ENCODE results near the gene CCR5. TPM values are rescaled to one million over a fixed set of nuclear protein-coding genes. Genes with fewer than 3 reads are reported as not detected.

Gene CCR5
- total RNA-seq, 1 experiment from 2014 or later: not detected

DNA sequence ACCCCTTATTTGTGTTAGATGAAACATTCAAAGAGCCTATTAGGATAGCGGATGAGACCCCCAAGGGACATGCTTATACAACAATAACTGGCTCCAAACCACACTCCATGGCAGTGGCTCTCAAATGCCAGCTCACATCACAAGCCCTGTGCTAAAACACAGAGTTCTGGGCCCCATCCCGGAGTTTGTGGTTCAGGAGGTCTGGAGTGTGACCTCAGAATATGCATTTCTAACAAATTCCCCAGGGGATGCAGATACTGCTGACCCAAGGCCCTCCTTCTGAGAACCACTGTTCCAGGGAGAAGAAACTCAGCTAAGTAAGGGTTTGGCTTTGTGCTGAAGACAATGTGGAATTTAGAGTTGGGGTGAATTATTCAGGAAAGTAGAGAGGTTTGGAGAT is 39.9 kb downstream of the CCR5 start:
- Histone ChIP-seq H3K9ac (ENCODE audit: low read length) (no peak overlapping the region), H3K27ac (ENCODE audit: low read length) (no peak overlapping the region), H4K20me1 (ENCODE audit: insufficient read depth, low read depth, low read length) (no peaks in the 10 kb centered on the region), H3K4me3 (ENCODE audit: low read length) (no peak overlapping the region), H3K9me3 (ENCODE audit: low read length) (no peaks in the 10 kb centered on the region), H3K36me3 (ENCODE audit: insufficient read depth, low read length) (no peaks in the 10 kb centered on the region), H2AFZ (ENCODE audit: low read length) (no peak overlapping the region), H3K4me1 (ENCODE audit: low read length) (peaks cover 7% of the 10 kb centered on the region), H3K9me2 (replicated peaks; ENCODE audit: insufficient read depth, low read length) (no peaks in the 10 kb centered on the region), H3K79me2 (ENCODE audit: low read length) (no peaks in the 10 kb centered on the region), H3K27me3 (ENCODE audit: low read length) (no peaks in the 10 kb centered on the region), H3K4me2 (ENCODE audit: low read depth, low read length, poor library complexity, severe bottlenecking) (no peak overlapping the region)
- no peak for DNase-seq

DNA sequence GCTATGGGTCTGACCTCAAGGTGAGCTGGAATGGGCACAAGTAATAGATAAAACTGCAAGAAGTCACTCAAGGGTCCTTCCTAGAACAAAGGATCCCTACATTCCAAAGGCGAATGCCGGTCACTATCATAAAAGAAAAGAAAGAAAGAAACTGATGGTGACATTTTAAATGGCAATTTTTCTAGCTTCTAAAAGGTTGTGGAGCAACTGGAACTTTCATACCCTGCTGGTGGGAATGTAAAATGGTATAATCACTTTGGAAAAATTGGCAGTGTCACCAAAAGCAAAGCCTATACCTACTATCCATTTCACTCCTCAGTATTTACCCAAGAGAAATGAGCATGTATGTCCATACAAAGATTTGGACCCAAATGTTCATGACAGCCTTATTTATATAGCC is 40.5 kb downstream of the CCR5 start:
- Histone ChIP-seq H3K27ac (ENCODE audit: low read length) (no peak overlapping the region), H3K9me3 (ENCODE audit: low read length) (no peaks in the 10 kb centered on the region), H3K27me3 (ENCODE audit: low read length) (no peaks in the 10 kb centered on the region), H3K4me1 (ENCODE audit: low read length) (peaks cover 7% of the 10 kb centered on the region), H3K4me2 (ENCODE audit: low read depth, low read length, poor library complexity, severe bottlenecking) (no peak overlapping the region), H3K4me3 (ENCODE audit: low read length) (no peak overlapping the region), H4K20me1 (ENCODE audit: insufficient read depth, low read depth, low read length) (no peaks in the 10 kb centered on the region), H3K79me2 (ENCODE audit: low read length) (no peaks in the 10 kb centered on the region), H3K36me3 (ENCODE audit: insufficient read depth, low read length) (no peaks in the 10 kb centered on the region), H3K9ac (ENCODE audit: low read length) (no peak overlapping the region), H3K9me2 (replicated peaks; ENCODE audit: insufficient read depth, low read length) (no peaks in the 10 kb centered on the region), H2AFZ (ENCODE audit: low read length) (no peak overlapping the region)
- DNase-seq: no peak

DNA sequence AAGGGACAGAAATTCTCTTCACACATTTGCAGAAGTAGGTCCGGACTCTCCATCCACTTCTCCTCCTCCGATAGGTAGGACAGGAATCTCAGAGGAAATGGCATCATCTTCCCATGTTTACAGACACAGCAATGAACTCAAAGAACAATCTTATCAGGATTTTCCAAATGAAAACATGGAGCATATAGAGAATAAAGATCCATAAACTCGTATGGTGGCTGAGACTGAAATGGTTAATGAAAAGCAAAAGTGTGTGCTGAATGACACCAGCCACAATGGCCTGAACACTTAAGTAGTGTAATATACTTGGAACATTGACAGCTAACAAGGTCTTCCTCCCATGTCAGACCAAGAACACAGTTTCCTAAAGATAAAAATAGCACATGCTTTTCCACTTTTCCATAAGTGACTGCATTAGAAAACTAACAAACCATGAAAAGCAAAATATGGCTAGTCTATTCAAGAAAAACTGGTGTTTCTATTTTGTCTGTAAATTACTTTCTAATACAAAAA is 42.1 kb downstream of the CCR5 start:
- no peak overlapping the region for H3K4me3 ChIP-seq (ENCODE audit: low read length)
- H3K9ac ChIP-seq (ENCODE audit: low read length): no peak overlapping the region
- H3K79me2 ChIP-seq (ENCODE audit: low read length): no peaks in the 10 kb centered on the region
- H3K4me1 ChIP-seq (ENCODE audit: low read length): no peaks in the 10 kb centered on the region
- H3K9me2 ChIP-seq (replicated peaks; ENCODE audit: insufficient read depth, low read length): no peaks in the 10 kb centered on the region
- H3K9me3 ChIP-seq (ENCODE audit: low read length): no peaks in the 10 kb centered on the region
- no peaks in the 10 kb centered on the region for H4K20me1 ChIP-seq (ENCODE audit: insufficient read depth, low read depth, low read length)
- no peaks in the 10 kb centered on the region for H3K36me3 ChIP-seq (ENCODE audit: insufficient read depth, low read length)
- H2AFZ ChIP-seq (ENCODE audit: low read length): no peak overlapping the region
- H3K27me3 ChIP-seq (ENCODE audit: low read length): no peaks in the 10 kb centered on the region
- H3K4me2 ChIP-seq (ENCODE audit: low read depth, low read length, poor library complexity, severe bottlenecking): no peak overlapping the region
- no peak overlapping the region for H3K27ac ChIP-seq (ENCODE audit: low read length)
- DNase-seq: no peak

DNA sequence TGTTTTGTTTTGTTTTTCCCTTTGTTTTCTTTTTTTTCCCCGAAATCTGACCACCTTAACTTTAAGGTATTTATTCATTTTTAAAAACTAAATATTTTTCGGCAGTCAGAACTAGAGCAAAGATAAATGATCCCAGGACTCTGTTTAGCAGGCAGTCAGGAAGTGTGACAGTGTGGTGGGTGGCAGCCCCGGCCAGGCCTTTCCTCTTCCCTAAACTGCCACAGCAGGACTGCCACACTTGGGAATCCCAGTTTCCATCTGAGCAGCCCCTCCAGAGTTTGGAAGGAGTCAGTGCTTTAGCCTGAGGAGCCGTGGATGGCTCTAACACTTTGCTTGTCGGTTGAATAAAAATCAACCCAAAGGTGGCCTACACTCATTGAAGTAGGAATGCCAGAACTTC is 43.2 kb downstream of the CCR5 start:
- no peaks in the 10 kb centered on the region for H3K27me3 ChIP-seq (ENCODE audit: low read length)
- H3K4me2 ChIP-seq (ENCODE audit: low read depth, low read length, poor library complexity, severe bottlenecking): no peak overlapping the region
- H3K9me3 ChIP-seq (ENCODE audit: low read length): no peaks in the 10 kb centered on the region
- no peak for DNase-seq
- H3K9ac ChIP-seq (ENCODE audit: low read length): no peak overlapping the region
- no peaks in the 10 kb centered on the region for H3K9me2 ChIP-seq (replicated peaks; ENCODE audit: insufficient read depth, low read length)
- no peaks in the 10 kb centered on the region for H3K79me2 ChIP-seq (ENCODE audit: low read length)
- no peaks in the 10 kb centered on the region for H3K4me1 ChIP-seq (ENCODE audit: low read length)
- H3K36me3 ChIP-seq (ENCODE audit: insufficient read depth, low read length): no peaks in the 10 kb centered on the region
- no peaks in the 10 kb centered on the region for H4K20me1 ChIP-seq (ENCODE audit: insufficient read depth, low read depth, low read length)
- H2AFZ ChIP-seq (ENCODE audit: low read length): no peak overlapping the region
- H3K4me3 ChIP-seq (ENCODE audit: low read length): no peak overlapping the region
- no peak overlapping the region for H3K27ac ChIP-seq (ENCODE audit: low read length)

DNA sequence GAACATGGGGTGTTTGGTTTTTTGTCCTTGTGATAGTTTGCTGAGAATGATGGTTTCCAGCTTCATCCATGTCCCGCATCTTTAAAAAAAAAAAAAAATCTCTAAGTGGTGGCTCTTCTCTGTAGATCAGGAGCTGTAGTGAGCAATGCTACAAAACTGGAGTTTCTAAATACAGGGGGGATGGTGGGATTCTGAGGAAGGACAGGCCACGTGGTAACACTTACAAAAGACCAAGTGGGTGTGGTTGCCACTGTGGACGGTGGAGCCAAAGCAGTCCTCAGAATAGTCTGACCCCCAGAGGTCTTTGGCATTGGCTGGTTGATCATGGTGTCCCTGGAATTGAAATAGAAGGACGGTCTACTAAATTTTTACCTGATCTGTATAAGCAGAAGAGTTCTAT is 44.0 kb downstream of the CCR5 start:
- no peaks in the 10 kb centered on the region for H3K4me1 ChIP-seq (ENCODE audit: low read length)
- no peak overlapping the region for H3K9ac ChIP-seq (ENCODE audit: low read length)
- no peak overlapping the region for H2AFZ ChIP-seq (ENCODE audit: low read length)
- no peaks in the 10 kb centered on the region for H3K9me2 ChIP-seq (replicated peaks; ENCODE audit: insufficient read depth, low read length)
- H4K20me1 ChIP-seq (ENCODE audit: insufficient read depth, low read depth, low read length): no peaks in the 10 kb centered on the region
- H3K4me2 ChIP-seq (ENCODE audit: low read depth, low read length, poor library complexity, severe bottlenecking): no peak overlapping the region
- no peak overlapping the region for H3K4me3 ChIP-seq (ENCODE audit: low read length)
- H3K36me3 ChIP-seq (ENCODE audit: insufficient read depth, low read length): no peaks in the 10 kb centered on the region
- H3K27ac ChIP-seq (ENCODE audit: low read length): no peak overlapping the region
- no peaks in the 10 kb centered on the region for H3K27me3 ChIP-seq (ENCODE audit: low read length)
- DNase-seq: no peak
- no peaks in the 10 kb centered on the region for H3K79me2 ChIP-seq (ENCODE audit: low read length)
- no peaks in the 10 kb centered on the region for H3K9me3 ChIP-seq (ENCODE audit: low read length)

DNA sequence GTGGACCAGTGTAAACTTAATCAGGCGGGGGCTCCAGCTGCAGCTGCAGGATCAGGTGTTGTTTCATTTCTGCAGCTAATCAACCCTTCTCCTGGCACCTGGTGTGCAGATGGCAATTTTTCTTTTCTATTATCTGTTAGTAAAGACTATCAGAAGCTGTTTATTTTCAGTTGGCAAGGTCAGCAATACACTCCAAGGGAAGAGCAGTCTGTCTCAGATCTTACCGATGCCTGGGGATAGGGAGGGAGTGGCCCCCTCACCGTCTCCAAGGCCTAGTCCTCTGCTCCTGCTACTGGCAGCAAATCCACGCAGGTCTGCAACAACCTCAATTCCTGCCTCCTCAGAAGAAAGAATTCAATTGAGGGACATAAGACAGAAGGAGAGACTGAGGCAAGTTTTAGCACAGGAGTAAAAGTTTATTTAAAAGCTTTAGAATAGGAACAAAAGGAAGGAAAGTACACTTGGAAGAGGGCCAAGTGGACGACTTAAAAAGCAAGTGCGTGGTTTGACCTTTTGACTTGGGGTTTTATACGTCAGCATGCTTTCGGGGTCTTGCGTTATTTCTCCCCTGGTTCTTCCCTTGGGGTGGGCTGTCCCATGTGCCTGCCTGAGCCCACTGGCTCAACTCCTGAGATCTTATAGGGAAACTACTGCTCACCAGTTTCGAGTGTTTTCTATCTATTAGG is 45.5 kb downstream of the CCR5 start:
- no peaks in the 10 kb centered on the region for H3K9me2 ChIP-seq (replicated peaks; ENCODE audit: insufficient read depth, low read length)
- DNase-seq: no peak
- H3K4me2 ChIP-seq (ENCODE audit: low read depth, low read length, poor library complexity, severe bottlenecking): no peak overlapping the region
- H3K4me3 ChIP-seq (ENCODE audit: low read length): no peak overlapping the region
- H3K27ac ChIP-seq (ENCODE audit: low read length): no peak overlapping the region
- H3K79me2 ChIP-seq (ENCODE audit: low read length): no peaks in the 10 kb centered on the region
- no peaks in the 10 kb centered on the region for H3K36me3 ChIP-seq (ENCODE audit: insufficient read depth, low read length)
- H2AFZ ChIP-seq (ENCODE audit: low read length): no peak overlapping the region
- H3K9me3 ChIP-seq (ENCODE audit: low read length): no peaks in the 10 kb centered on the region
- H3K27me3 ChIP-seq (ENCODE audit: low read length): no peaks in the 10 kb centered on the region
- H4K20me1 ChIP-seq (ENCODE audit: insufficient read depth, low read depth, low read length): no peaks in the 10 kb centered on the region
- H3K4me1 ChIP-seq (ENCODE audit: low read length): no peaks in the 10 kb centered on the region
- no peak overlapping the region for H3K9ac ChIP-seq (ENCODE audit: low read length)

DNA sequence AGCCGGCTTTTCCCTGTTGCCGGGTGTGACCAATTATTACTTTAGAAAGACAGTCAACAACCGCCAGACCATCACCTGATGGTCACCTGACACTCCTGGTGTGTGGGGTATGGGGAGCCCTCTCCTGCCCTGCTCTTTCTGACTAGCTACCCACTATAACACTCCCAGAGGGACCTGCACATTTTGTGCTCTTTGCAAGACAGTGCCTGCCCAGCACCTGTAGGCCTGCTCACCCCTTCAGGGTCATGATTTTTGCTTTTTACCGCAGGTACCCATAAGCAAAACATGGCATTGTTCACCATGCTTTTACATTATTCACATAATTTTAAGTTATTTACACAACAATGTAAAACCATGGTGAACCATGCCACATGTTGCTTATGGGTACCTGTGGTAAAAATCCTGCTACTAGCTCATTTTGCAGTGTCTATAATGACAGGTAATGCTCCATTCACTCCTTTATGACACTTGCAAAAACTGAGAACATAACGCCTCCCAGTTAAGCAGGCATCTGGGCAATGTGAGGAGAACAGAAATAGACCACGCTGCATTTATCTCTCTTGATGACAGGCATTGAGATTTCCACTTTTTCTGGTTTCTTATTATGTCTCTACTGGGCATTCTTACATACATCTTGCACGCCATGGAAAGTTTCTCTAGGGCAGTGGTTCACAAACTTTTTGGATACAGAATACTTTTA is 46.2 kb downstream of the CCR5 start:
- no peak overlapping the region for H2AFZ ChIP-seq (ENCODE audit: low read length)
- H4K20me1 ChIP-seq (ENCODE audit: insufficient read depth, low read depth, low read length): no peaks in the 10 kb centered on the region
- no peaks in the 10 kb centered on the region for H3K9me2 ChIP-seq (replicated peaks; ENCODE audit: insufficient read depth, low read length)
- H3K4me2 ChIP-seq (ENCODE audit: low read depth, low read length, poor library complexity, severe bottlenecking): no peak overlapping the region
- H3K9ac ChIP-seq (ENCODE audit: low read length): no peak overlapping the region
- H3K27me3 ChIP-seq (ENCODE audit: low read length): no peaks in the 10 kb centered on the region
- no peak overlapping the region for H3K27ac ChIP-seq (ENCODE audit: low read length)
- no peaks in the 10 kb centered on the region for H3K79me2 ChIP-seq (ENCODE audit: low read length)
- no peak overlapping the region for H3K4me3 ChIP-seq (ENCODE audit: low read length)
- DNase-seq: no peak
- H3K36me3 ChIP-seq (ENCODE audit: insufficient read depth, low read length): no peaks in the 10 kb centered on the region
- H3K9me3 ChIP-seq (ENCODE audit: low read length): no peaks in the 10 kb centered on the region
- no peaks in the 10 kb centered on the region for H3K4me1 ChIP-seq (ENCODE audit: low read length)

DNA sequence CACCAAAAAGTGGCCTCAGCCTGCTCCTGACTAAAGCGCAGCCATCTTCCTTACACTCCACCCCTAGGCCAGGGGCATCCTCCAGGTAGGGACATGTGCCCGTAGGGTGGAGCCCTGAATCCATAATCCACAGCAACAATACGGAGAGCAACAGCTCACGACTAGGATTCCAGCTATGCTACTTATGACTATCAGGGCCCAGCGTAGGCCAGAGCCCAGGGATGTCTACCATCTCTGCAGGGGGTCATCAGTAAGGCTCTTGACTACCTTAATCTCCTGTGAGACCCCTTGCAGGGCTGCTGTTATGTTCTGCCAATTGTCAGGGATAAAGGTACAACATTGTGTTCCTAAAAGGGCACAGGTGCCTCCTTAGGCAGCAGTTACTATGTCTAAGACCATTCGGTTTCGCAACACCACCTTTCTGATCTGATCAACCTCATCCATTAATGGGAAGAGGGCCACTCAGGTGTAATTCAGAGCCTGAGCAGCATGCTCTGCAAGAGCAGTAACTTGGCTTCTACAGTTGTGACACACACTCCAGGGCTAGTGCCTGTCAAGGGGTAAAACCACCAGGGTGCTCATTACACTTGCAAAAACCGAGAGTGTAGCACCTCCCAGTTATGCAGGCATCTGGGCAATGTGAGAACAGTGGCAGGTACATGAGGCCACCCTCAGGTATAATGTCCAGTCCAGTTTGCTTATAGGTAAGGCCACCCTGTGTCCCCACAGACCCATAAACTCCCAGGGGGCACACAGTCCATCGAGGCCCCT is 47.3 kb downstream of the CCR5 start:
- no peak overlapping the region for H2AFZ ChIP-seq (ENCODE audit: low read length)
- no peaks in the 10 kb centered on the region for H3K27me3 ChIP-seq (ENCODE audit: low read length)
- H3K4me3 ChIP-seq (ENCODE audit: low read length): no peak overlapping the region
- no peaks in the 10 kb centered on the region for H4K20me1 ChIP-seq (ENCODE audit: insufficient read depth, low read depth, low read length)
- no peaks in the 10 kb centered on the region for H3K9me2 ChIP-seq (replicated peaks; ENCODE audit: insufficient read depth, low read length)
- H3K27ac ChIP-seq (ENCODE audit: low read length): no peak overlapping the region
- no peaks in the 10 kb centered on the region for H3K9me3 ChIP-seq (ENCODE audit: low read length)
- H3K9ac ChIP-seq (ENCODE audit: low read length): no peak overlapping the region
- no peak for DNase-seq
- no peaks in the 10 kb centered on the region for H3K36me3 ChIP-seq (ENCODE audit: insufficient read depth, low read length)
- H3K4me1 ChIP-seq (ENCODE audit: low read length): no peaks in the 10 kb centered on the region
- no peaks in the 10 kb centered on the region for H3K79me2 ChIP-seq (ENCODE audit: low read length)
- H3K4me2 ChIP-seq (ENCODE audit: low read depth, low read length, poor library complexity, severe bottlenecking): no peak overlapping the region

Measured in Karpas-422 (cell line).